Endothelial cell of umbilical vein (primary cell): ENCODE data around the gene RAB6B. TPM values are rescaled to one million over a fixed set of nuclear protein-coding genes. Genes with fewer than 3 reads are reported as not detected.
A peak's percentile ranks its signal among the peaks of the same experiment; 100 is the strongest.

ENCODE experiments used
- BruUV-seq: library from RNA; stranded (reverse); fragments of 400-500 nt; replicated peaks from 2 replicates; lab custom pipeline; 2021; lab: Mats Ljungman, UMichigan
- CTCF ChIA-PET: fragments of 300-600, 350-600 bp; sonication (Branson Sonifier 250); formaldehyde crosslinking; loops from one replicate; lab custom pipeline; 2021; ENCODE audit warnings: antibody characterized with exemption, inconsistent platforms; lab: Charles Lee
- POLR2A ChIA-PET: fragments of 300-600, 350-600 bp; sonication (Branson Sonifier 250); formaldehyde crosslinking; loops from one replicate; lab custom pipeline; 2021; ENCODE audit warnings: antibody characterized with exemption, inconsistent platforms; lab: Charles Lee
- DNase-seq: peaks from one replicate; pipeline ENCODE4 v3.0.0-alpha.2; 2011; ENCODE audit warnings: low read depth, low spot score
- FAIRE-seq: peaks from 2 replicates; lab custom pipeline; 2011; peaks lifted over from hg19 to GRCh38; lab: Jason Lieb, UNC
- H2AFZ ChIP-seq: 2 replicates; pipeline ENCODE4 v1.6.0; 2012; ENCODE audit warnings: low read depth, low read length, control low read depth, inconsistent platforms
- H3K27ac ChIP-seq: 2 replicates; pipeline ENCODE4 v1.5.1; 2011; ENCODE audit warnings: low read depth, mild to moderate bottlenecking, control low read depth, low read length, moderate library complexity; ENCODE audit not compliant: insufficient read depth
- H3K27me3 ChIP-seq, 2 experiments: 2 replicates each; pipeline versions ENCODE4 v1.6.0 to v1.6.1; 2011; ENCODE audit warnings: low read length in 2 of 2, mixed read lengths in 1 of 2; ENCODE audit not compliant: control insufficient read depth in 2 of 2, insufficient read depth in 2 of 2
- H3K36me3 ChIP-seq, 2 experiments: 2 replicates in 1 of 2; 3 replicates in 1 of 2; pipeline ENCODE4 v1.5.1; 2011; ENCODE audit warnings: low read length in 2 of 2, mild to moderate bottlenecking in 1 of 2, moderate library complexity in 1 of 2; ENCODE audit not compliant: control insufficient read depth in 2 of 2, insufficient read depth in 2 of 2; ENCODE audit errors: extremely low read depth in 1 of 2
- H3K4me1 ChIP-seq: 3 replicates; pipeline ENCODE4 v1.5.1; 2011; ENCODE audit warnings: mild to moderate bottlenecking, low read length; ENCODE audit not compliant: control insufficient read depth, insufficient read depth; ENCODE audit errors: extremely low read depth
- H3K4me2 ChIP-seq: 2 replicates; pipeline ENCODE4 v1.6.1; 2011; ENCODE audit warnings: low read length, control low read depth, mixed read lengths; ENCODE audit not compliant: insufficient read depth
- H3K4me3 ChIP-seq, 3 experiments: fragments of 200-600 bp in 1 of 3; sonication (generic), shearing (Covaris generic) in 1 of 3; replicated peaks in 1 of 3; 2 replicates each; pipeline ENCODE4 v1.5.1; 2011 to 2016; ENCODE audit warnings: control low read depth in 3 of 3, low read length in 3 of 3, mild to moderate bottlenecking in 2 of 3, inconsistent platforms in 1 of 3, low read depth in 1 of 3, moderate library complexity in 1 of 3; ENCODE audit not compliant: insufficient read depth in 1 of 3
- H3K79me2 ChIP-seq: 2 replicates; pipeline ENCODE4 v1.6.0; 2012; ENCODE audit warnings: low read length, inconsistent platforms; ENCODE audit not compliant: control insufficient read depth, insufficient read depth
- H3K9ac ChIP-seq: replicated peaks from 2 replicates; pipeline ENCODE3; 2011; ENCODE audit warnings: low read length, control low read depth; ENCODE audit not compliant: insufficient read depth; ENCODE audit errors: extremely low read depth
- H3K9me1 ChIP-seq: replicated peaks from 3 replicates; pipeline ENCODE4 v1.6.0; 2011; ENCODE audit warnings: mild to moderate bottlenecking, low read length; ENCODE audit not compliant: control insufficient read depth, insufficient read depth; ENCODE audit errors: extremely low read depth
- H3K9me3 ChIP-seq: replicated peaks from 2 replicates; pipeline ENCODE4 v1.5.1; 2012; ENCODE audit warnings: low read length, inconsistent platforms; ENCODE audit not compliant: control insufficient read depth, insufficient read depth
- H4K20me1 ChIP-seq: replicated peaks from 2 replicates; pipeline ENCODE3; 2011; ENCODE audit warnings: mild to moderate bottlenecking, low read length; ENCODE audit not compliant: control insufficient read depth, insufficient read depth; ENCODE audit errors: extremely low read depth
- EZH2 ChIP-seq: IDR thresholded peaks from 2 replicates; pipeline ENCODE4 v1.6.1; 2012; ENCODE audit warnings: borderline replicate concordance, low read depth, mild to moderate bottlenecking, moderate library complexity, low read length, inconsistent platforms; ENCODE audit not compliant: severe bottlenecking
- FOS ChIP-seq: IDR thresholded peaks from 2 replicates; pipeline ENCODE4 v1.6.1; 2011; ENCODE audit warnings: mild to moderate bottlenecking, low read length, moderate library complexity, borderline replicate concordance; ENCODE audit not compliant: insufficient read depth
- GATA2 ChIP-seq: IDR thresholded peaks from 2 replicates; pipeline ENCODE4 v1.7.0; 2011; ENCODE audit warnings: low read depth, mild to moderate bottlenecking, moderate library complexity, mixed read lengths, low read length; ENCODE audit not compliant: insufficient read length, insufficient read depth
- JUN ChIP-seq: IDR thresholded peaks from 2 replicates; pipeline ENCODE4 v1.6.1; 2011; ENCODE audit warnings: borderline replicate concordance, low read depth; ENCODE audit not compliant: insufficient read length, insufficient read depth
- MYC ChIP-seq: IDR thresholded peaks from one replicate; pipeline ENCODE4 v1.6.1; 2011; ENCODE audit warnings: mild to moderate bottlenecking, low read depth, low read length
- POLR2A ChIP-seq: IDR thresholded peaks from 2 replicates; pipeline ENCODE4 v1.6.1; 2012; ENCODE audit warnings: low read depth, mild to moderate bottlenecking, control low read depth, low read length
- POLR2AphosphoS5 ChIP-seq: IDR thresholded peaks from 2 replicates; pipeline ENCODE4 v1.6.1; 2012; ENCODE audit warnings: low read depth, mild to moderate bottlenecking, control low read depth, low read length, moderate library complexity; ENCODE audit not compliant: insufficient read depth
- dilution Hi-C: fragments of 300-500 bp; cut with MboI; formaldehyde crosslinking; loops from one replicate; pipeline ENCODE4 v1.15.0; 2019; ENCODE audit warnings: low sequenced_read_pairs; ENCODE audit not compliant: extremely low pct_ligation_motif_present
- intact Hi-C: fragments of 100-400 bp; cut with micrococcal nuclease; formaldehyde crosslinking; loops from one replicate; pipeline ENCODE4 v1.10.0; 2022
- polyA plus RNA-seq, 4 experiments: library from polyadenylated mRNA; depleted of rRNA in 3 of 4; stranded (reverse) in 3 of 4; unstranded in 1 of 4; fragments of >200 nt; gene quantifications; 2 replicates each; pipeline versions ENCODE4 v1.2.1 to v1.2.3, GENCODE V29; 2011 to 2012; ENCODE audit warnings: missing spikeins in 1 of 4
- total RNA-seq: library from RNA; stranded (reverse); gene quantifications from 2 replicates; pipeline ENCODE4 v1.2.3, GENCODE V29; 2021
- TF ChIP-seq, protein P1 (sequence below), 2 donors: IDR thresholded peaks; 1 replicate in 1 of 2; 2 replicates in 1 of 2; pipeline ENCODE4 v1.5.1; 2011; ENCODE audit warnings: low read length in 2 of 2, mild to moderate bottlenecking in 2 of 2, moderate library complexity in 2 of 2, control low read depth in 1 of 2, inconsistent platforms in 1 of 2, low read depth in 1 of 2; ENCODE audit not compliant: insufficient read depth in 1 of 2; ENCODE audit errors: extremely low read depth in 1 of 2
- TF ChIP-seq, protein P2 (sequence below): IDR thresholded peaks from 2 replicates; pipeline ENCODE4 v1.6.1; 2011; ENCODE audit not compliant: insufficient read depth, insufficient read length

RAB6B gene
- total and polyA plus RNA-seq, 2 donors (not counting 3 experiments of a cell fraction or from before 2014, with no cell fraction given), result 1.7 to 6.7 TPM

- H3K36me3 ChIP-seq, result no peaks in the 10 kb centered on the region
- DNase-seq (peak; percentile 53), FAIRE-seq (no peak)
- ChIA-PET CTCF (interaction anchor here (0.6 to 4.6 kb wide), 5 partner anchors 16 to 268 kb away, joined by 3 to 39 read pairs (median 3); no protein-coding TSS in a partner anchor), POLR2A (interaction anchor here (1.0 kb wide), 1 partner anchor 268 kb away, joined by 3 read pairs; no protein-coding TSS in a partner anchor)
- no TSS peak for BruUV-seq
- no peaks in the 10 kb centered on the region for H3K27me3 ChIP-seq
- peaks cover 67% of the 10 kb centered on the region for H3K4me1 ChIP-seq
- H3K9ac ChIP-seq, result peak overlapping the region; percentile 72
- H3K4me3 ChIP-seq, result no peak overlapping the region
- no peaks in the 10 kb centered on the region for H3K9me1 ChIP-seq
- H2AFZ ChIP-seq, result no peak overlapping the region
- H3K9me3 ChIP-seq, result no peaks in the 10 kb centered on the region
- no peaks in the 10 kb centered on the region for H3K79me2 ChIP-seq
- TF ChIP-seq MYC (no peak), POLR2A (no peak), POLR2AphosphoS5 (no peak), FOS (no peak), GATA2 (no peak), JUN (no peak), EZH2 (no peak)
- TF ChIP-seq, protein P1, sequence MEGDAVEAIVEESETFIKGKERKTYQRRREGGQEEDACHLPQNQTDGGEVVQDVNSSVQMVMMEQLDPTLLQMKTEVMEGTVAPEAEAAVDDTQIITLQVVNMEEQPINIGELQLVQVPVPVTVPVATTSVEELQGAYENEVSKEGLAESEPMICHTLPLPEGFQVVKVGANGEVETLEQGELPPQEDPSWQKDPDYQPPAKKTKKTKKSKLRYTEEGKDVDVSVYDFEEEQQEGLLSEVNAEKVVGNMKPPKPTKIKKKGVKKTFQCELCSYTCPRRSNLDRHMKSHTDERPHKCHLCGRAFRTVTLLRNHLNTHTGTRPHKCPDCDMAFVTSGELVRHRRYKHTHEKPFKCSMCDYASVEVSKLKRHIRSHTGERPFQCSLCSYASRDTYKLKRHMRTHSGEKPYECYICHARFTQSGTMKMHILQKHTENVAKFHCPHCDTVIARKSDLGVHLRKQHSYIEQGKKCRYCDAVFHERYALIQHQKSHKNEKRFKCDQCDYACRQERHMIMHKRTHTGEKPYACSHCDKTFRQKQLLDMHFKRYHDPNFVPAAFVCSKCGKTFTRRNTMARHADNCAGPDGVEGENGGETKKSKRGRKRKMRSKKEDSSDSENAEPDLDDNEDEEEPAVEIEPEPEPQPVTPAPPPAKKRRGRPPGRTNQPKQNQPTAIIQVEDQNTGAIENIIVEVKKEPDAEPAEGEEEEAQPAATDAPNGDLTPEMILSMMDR (IDR thresholded peaks at IDR 0.05; ENCODE audit: extremely low read depth in 1 of 2, insufficient read depth in 1 of 2, low read depth in 1 of 2, low read length in 2 of 2), result no peak
- TF ChIP-seq, protein P2, sequence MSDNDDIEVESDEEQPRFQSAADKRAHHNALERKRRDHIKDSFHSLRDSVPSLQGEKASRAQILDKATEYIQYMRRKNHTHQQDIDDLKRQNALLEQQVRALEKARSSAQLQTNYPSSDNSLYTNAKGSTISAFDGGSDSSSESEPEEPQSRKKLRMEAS, result no peak
- dilution Hi-C loops (loop anchor here (25.0 kb wide), 1 partner anchor 268 kb away; no protein-coding TSS in a partner anchor), intact Hi-C loops (loop anchor here (1.0 to 10.0 kb wide), 6 partner anchors 85 to 539 kb away; partner anchors contain the start of genes CDV3 and SLCO2A1)
- no peaks in the 10 kb centered on the region for H4K20me1 ChIP-seq
- peak overlapping the region; percentile 88 for H3K27ac ChIP-seq
- peak overlapping the region; percentile 25 for H3K4me2 ChIP-seq
Measured at GRCh38 chr3:133944181-133944580, 48.5 kb upstream of the RAB6B start.
